Omental fat pad (tissue), 4 donors: ENCODE data around the gene NCKAP5L. TPM values are rescaled to one million over a fixed set of nuclear protein-coding genes. Genes with fewer than 3 reads are reported as not detected.
A peak's percentile ranks its signal among the peaks of the same experiment; 100 is the strongest.
"Not testable (repeated sequence)": the region's sequence is repeated elsewhere in the genome, so short reads cannot be mapped to it uniquely, and the experiment has no call there.

Experiments used
- ATAC-seq: fragments of 150-250 bp; one replicate; pipeline ENCODE4 v1.9.1; 2016; ENCODE audit warnings: mild to moderate bottlenecking, moderate library complexity; ENCODE audit not compliant: low FRiP score
- DNase-seq: peaks from one replicate; pipeline ENCODE4 v3.0.0-alpha.2; 2019; ENCODE audit warnings: low spot score
- CTCF ChIP-seq, 3 donors: fragments of 450-650 bp; IDR thresholded peaks; one replicate each; pipeline ENCODE4 v1.5.1; 2016 to 2017; ENCODE audit warnings: antibody characterized with exemption in 3 of 3, mild to moderate bottlenecking in 3 of 3, moderate library complexity in 2 of 3
- total RNA-seq, 4 donors: library from RNA; depleted of rRNA; stranded (reverse); fragments of >200 nt; gene quantifications; one replicate each; pipeline ENCODE4 v1.1.0, GENCODE V29; 2016

The NCKAP5L gene
- total RNA-seq, 4 donors from 2014 or later = 14.2 to 20.3 (median 17.6) TPM

- no peak for ATAC-seq
- DNase-seq = no peak
Measured at GRCh38 chr12:49872781-49873181, 44.6 kb upstream of the NCKAP5L start.

GRCh38 chr12:49872381-49872780, 44.2 kb upstream of the NCKAP5L start:
- no peak for TF ChIP-seq CTCF (IDR thresholded peaks at IDR 0.05)
- DNase-seq (no peak), ATAC-seq (no peak)

More at GRCh38 chr12:49872781-49873181, 44.6 kb upstream of the NCKAP5L start:
- no peak for TF ChIP-seq CTCF (IDR thresholded peaks at IDR 0.05)

GRCh38 chr12:49871811-49872251, 43.6 kb upstream of the NCKAP5L start:
- ATAC-seq, DNase-seq: not testable (repeated sequence)

- DNase-seq (no peak), ATAC-seq (no peak)
- TF ChIP-seq CTCF (IDR thresholded peaks at IDR 0.05) = no peak
Measured at GRCh38 chr12:49871263-49871561, 43.0 kb upstream of the NCKAP5L start.

- DNase-seq (no peak), ATAC-seq (no peak)
- TF ChIP-seq CTCF (IDR thresholded peaks at IDR 0.05) = no peak
Measured at GRCh38 chr12:49870501-49871262, 42.5 kb upstream of the NCKAP5L start.

- TF ChIP-seq CTCF (IDR thresholded peaks at IDR 0.05) = no peak
- ATAC-seq (peak; percentile 1), DNase-seq (no peak)
Measured at GRCh38 chr12:49869816-49870500, 41.7 kb upstream of the NCKAP5L start.

GRCh38 chr12:49868952-49869815, 41.0 kb upstream of the NCKAP5L start:
- no peak for TF ChIP-seq CTCF (IDR thresholded peaks at IDR 0.05)
- ATAC-seq (peak; percentile 91), DNase-seq (peak; percentile 38)
